H1 (cell line): ENCODE results near the gene KCNH5. TPM values are rescaled to one million over a fixed set of nuclear protein-coding genes. Genes with fewer than 3 reads are reported as not detected.

ENCODE experiments used
- CTCF ChIA-PET: fragments of 300-600 bp; sonication (Branson Sonifier 250); formaldehyde crosslinking; loops from one replicate; lab custom pipeline; 2021; ENCODE audit not compliant: partially characterized antibody; lab: Charles Lee
- POLR2A ChIA-PET: fragments of 300-600 bp; sonication (Branson Sonifier 250); formaldehyde crosslinking; loops from one replicate; lab custom pipeline; 2021; ENCODE audit warnings: inconsistent platforms; ENCODE audit not compliant: partially characterized antibody; lab: Charles Lee
- DNase-seq, 2 experiments: peaks; one replicate each; pipeline versions ENCODE4 v3.0.0 to v3.0.0-alpha.2; 2010 to 2022; ENCODE audit warnings: low spot score in 2 of 2, low read depth in 1 of 2, mixed read lengths in 1 of 2
- FAIRE-seq: peaks from 2 replicates; lab custom pipeline; 2011; peaks lifted over from hg19 to GRCh38; lab: Jason Lieb, UNC
- H2AFZ ChIP-seq: 2 replicates; pipeline ENCODE4 v1.8.1; 2012; ENCODE audit warnings: low read length, inconsistent platforms
- H2AK5ac ChIP-seq: 2 replicates; pipeline ENCODE4 v1.6.1; 2013; ENCODE audit warnings: low read depth, low read length
- H2BK120ac ChIP-seq: replicated peaks from 2 replicates; pipeline ENCODE3; 2013; ENCODE audit warnings: low read depth, low read length, inconsistent platforms
- H2BK12ac ChIP-seq: 2 replicates; pipeline ENCODE4 v1.6.1; 2013; ENCODE audit warnings: low read depth, low read length
- H2BK15ac ChIP-seq: 2 replicates; pipeline ENCODE4 v1.6.1; 2013; ENCODE audit warnings: low read length
- H2BK20ac ChIP-seq: 2 replicates; pipeline ENCODE4 v1.6.1; 2013; ENCODE audit warnings: low read length
- H2BK5ac ChIP-seq: 2 replicates; pipeline ENCODE4 v1.6.1; 2013; ENCODE audit warnings: low read depth, low read length
- H3K14ac ChIP-seq: 2 replicates; pipeline ENCODE4 v1.6.1; 2013; ENCODE audit warnings: inconsistent platforms; ENCODE audit not compliant: insufficient read length
- H3K18ac ChIP-seq: 2 replicates; pipeline ENCODE4 v1.6.1; 2013; ENCODE audit warnings: low read length; ENCODE audit errors: extremely low read depth
- H3K23ac ChIP-seq: 2 replicates; pipeline ENCODE4 v1.6.1; 2013; ENCODE audit warnings: inconsistent platforms; ENCODE audit not compliant: insufficient read length
- H3K23me2 ChIP-seq: 2 replicates; pipeline ENCODE4 v1.6.1; 2013; ENCODE audit warnings: low read depth, low read length
- H3K27ac ChIP-seq: 2 replicates; pipeline ENCODE4 v1.6.1; 2011; ENCODE audit warnings: low read depth, low read length, inconsistent platforms
- H3K27me3 ChIP-seq, 4 experiments: replicated peaks in 1 of 4; 1 replicate in 1 of 4; 2 replicates in 3 of 4; pipeline versions ENCODE4 v1.6.1 to v1.8.1; 2011 to 2013; ENCODE audit warnings: low read length in 3 of 4, mild to moderate bottlenecking in 3 of 4, inconsistent platforms in 2 of 4, mixed read lengths in 2 of 4, moderate library complexity in 1 of 4; ENCODE audit not compliant: control insufficient read depth in 3 of 4, insufficient read depth in 3 of 4; ENCODE audit errors: extremely low read depth in 1 of 4
- H3K36me3 ChIP-seq, 4 experiments: 2 replicates each; pipeline versions ENCODE4 v1.6.1 to v1.8.1; 2011 to 2013; ENCODE audit warnings: mild to moderate bottlenecking in 4 of 4, low read length in 3 of 4, moderate library complexity in 2 of 4, control low read depth in 1 of 4, inconsistent platforms in 1 of 4; ENCODE audit not compliant: insufficient read depth in 4 of 4, control insufficient read depth in 2 of 4
- H3K4ac ChIP-seq: replicated peaks from 2 replicates; pipeline ENCODE3; 2013; ENCODE audit warnings: low read length, low read depth, mixed read lengths, inconsistent platforms; ENCODE audit not compliant: insufficient read length
- H3K4me1 ChIP-seq, 4 experiments: replicated peaks in 1 of 4; 1 replicate in 1 of 4; 2 replicates in 3 of 4; pipeline versions ENCODE4 v1.6.1 to v1.8.1; 2011 to 2013; ENCODE audit warnings: low read length in 3 of 4, inconsistent platforms in 2 of 4, mixed read lengths in 1 of 4; ENCODE audit not compliant: insufficient read depth in 4 of 4, control insufficient read depth in 3 of 4
- H3K4me2 ChIP-seq, 2 experiments: 2 replicates each; pipeline versions ENCODE4 v1.6.1 to v1.8.1; 2011 to 2013; ENCODE audit warnings: low read depth in 2 of 2, low read length in 2 of 2, control low read depth in 1 of 2, inconsistent platforms in 1 of 2, mild to moderate bottlenecking in 1 of 2; ENCODE audit not compliant: insufficient read depth in 1 of 2
- H3K4me3 ChIP-seq, 4 experiments: fragments of 200-600, 300-600 bp in 1 of 4; sonication (generic), shearing (Covaris generic), sonication (Bioruptor Twin) in 1 of 4; 2 replicates each; pipeline versions ENCODE4 v1.5.1 to v1.8.1; 2011 to 2016; ENCODE audit warnings: low read length in 4 of 4, low read depth in 3 of 4, control low read depth in 2 of 4, inconsistent platforms in 2 of 4, mild to moderate bottlenecking in 2 of 4, mixed read lengths in 1 of 4, moderate library complexity in 1 of 4; ENCODE audit not compliant: insufficient read depth in 2 of 4; ENCODE audit errors: extremely low read depth in 1 of 4
- H3K56ac ChIP-seq: replicated peaks from 2 replicates; pipeline ENCODE3; 2013; ENCODE audit warnings: low read depth, mild to moderate bottlenecking, mixed read lengths, low read length, inconsistent platforms; ENCODE audit not compliant: insufficient read length
- H3K79me1 ChIP-seq: 2 replicates; pipeline ENCODE4 v1.6.1; 2013; ENCODE audit warnings: low read depth, low read length, control low read depth
- H3K79me2 ChIP-seq, 2 experiments: 2 replicates each; pipeline versions ENCODE4 v1.6.1 to v1.8.1; 2012 to 2013; ENCODE audit warnings: low read length in 2 of 2, mild to moderate bottlenecking in 2 of 2, inconsistent platforms in 1 of 2; ENCODE audit not compliant: insufficient read depth in 2 of 2, control insufficient read depth in 1 of 2
- H3K9ac ChIP-seq, 4 experiments: replicated peaks in 1 of 4; 1 replicate in 1 of 4; 2 replicates in 3 of 4; pipeline versions ENCODE4 v1.6.1 to v1.8.1; 2011 to 2013; ENCODE audit warnings: low read depth in 3 of 4, low read length in 3 of 4, control low read depth in 2 of 4, mild to moderate bottlenecking in 2 of 4, moderate library complexity in 2 of 4, inconsistent platforms in 1 of 4; ENCODE audit errors: extremely low read depth in 1 of 4
- H3K9me3 ChIP-seq, 2 experiments: 2 replicates each; pipeline versions ENCODE4 v1.6.1 to v1.8.1; 2012 to 2013; ENCODE audit warnings: mild to moderate bottlenecking in 2 of 2, moderate library complexity in 2 of 2, control low read depth in 1 of 2, inconsistent platforms in 1 of 2, low read depth in 1 of 2, low read length in 1 of 2, mixed read lengths in 1 of 2; ENCODE audit not compliant: insufficient read depth in 2 of 2
- H4K20me1 ChIP-seq, 2 experiments: replicated peaks in 1 of 2; 2 replicates each; pipeline versions ENCODE3 to v1.8.1; 2011 to 2013; ENCODE audit warnings: inconsistent platforms in 2 of 2, low read length in 2 of 2, mild to moderate bottlenecking in 1 of 2; ENCODE audit not compliant: insufficient read depth in 2 of 2, control insufficient read depth in 1 of 2
- H4K5ac ChIP-seq: 2 replicates; pipeline ENCODE4 v1.6.1; 2013; ENCODE audit warnings: low read length, low read depth, mixed read lengths, inconsistent platforms; ENCODE audit not compliant: insufficient read length
- H4K8ac ChIP-seq: 2 replicates; pipeline ENCODE4 v1.8.0; 2013; ENCODE audit warnings: mild to moderate bottlenecking, moderate library complexity, low read length, inconsistent platforms; ENCODE audit not compliant: insufficient read depth; ENCODE audit errors: extremely low read depth
- H4K91ac ChIP-seq: replicated peaks from 2 replicates; pipeline ENCODE3; 2013; ENCODE audit warnings: low read length, mixed read lengths, inconsistent platforms; ENCODE audit not compliant: insufficient read length
- BCL11A ChIP-seq, 2 experiments: IDR thresholded peaks; one replicate each; pipeline ENCODE4 v1.6.1; 2011; ENCODE audit warnings: low read depth in 2 of 2, low read length in 2 of 2, mild to moderate bottlenecking in 2 of 2
- BRCA1 ChIP-seq: IDR thresholded peaks from 2 replicates; pipeline ENCODE4 v1.6.1; 2012; ENCODE audit warnings: low read depth, low read length, improper control_type of control experiment
- CREB1 ChIP-seq: IDR thresholded peaks from 2 replicates; pipeline ENCODE4 v1.6.1; 2012; ENCODE audit warnings: inconsistent platforms
- CTBP2 ChIP-seq: IDR thresholded peaks from 2 replicates; pipeline ENCODE4 v1.7.0; 2011; ENCODE audit warnings: borderline replicate concordance, mild to moderate bottlenecking, moderate library complexity, mixed read lengths, low read length; ENCODE audit not compliant: insufficient read depth, insufficient read length
- CTCF ChIP-seq, 3 experiments: IDR thresholded peaks; 1 replicate in 2 of 3; 2 replicates in 1 of 3; pipeline versions ENCODE4 v1.5.1 to v1.6.1; 2011; ENCODE audit warnings: low read length in 3 of 3, mild to moderate bottlenecking in 3 of 3, inconsistent platforms in 2 of 3, low read depth in 1 of 3, moderate library complexity in 1 of 3; ENCODE audit not compliant: insufficient read depth in 1 of 3; ENCODE audit errors: control extremely low read depth in 1 of 3
- KDM5A ChIP-seq: fragments of 200-600 bp; IDR thresholded peaks from 2 replicates; pipeline ENCODE4 v1.7.1; 2012; ENCODE audit warnings: mild to moderate bottlenecking, low read length, inconsistent platforms, mixed read lengths
- RAD21 ChIP-seq, 2 experiments: IDR thresholded peaks in 1 of 2; conservative IDR thresholded peaks in 1 of 2; 2 replicates each; pipeline ENCODE4 v1.6.1; 2011; ENCODE audit warnings: low read depth in 2 of 2, low read length in 2 of 2, improper control_type of control experiment in 1 of 2, inconsistent platforms in 1 of 2, mild to moderate bottlenecking in 1 of 2, moderate library complexity in 1 of 2
- SIN3A ChIP-seq, 2 experiments: IDR thresholded peaks in 1 of 2; conservative IDR thresholded peaks in 1 of 2; 2 replicates each; pipeline ENCODE4 v1.6.1; 2011 to 2012; ENCODE audit warnings: low read length in 2 of 2, improper control_type of control experiment in 1 of 2, low read depth in 1 of 2, mild to moderate bottlenecking in 1 of 2
- SIRT6 ChIP-seq: IDR thresholded peaks from one replicate; pipeline ENCODE4 v1.7.1; 2012; ENCODE audit warnings: low read length, inconsistent platforms
- SIX5 ChIP-seq: IDR thresholded peaks from 2 replicates; pipeline ENCODE4 v1.6.1; 2011; ENCODE audit warnings: mild to moderate bottlenecking, low read depth, low read length
- SP1 ChIP-seq: IDR thresholded peaks from 2 replicates; pipeline ENCODE4 v1.6.1; 2011; ENCODE audit warnings: low read depth, low read length
- SP2 ChIP-seq: IDR thresholded peaks from 2 replicates; pipeline ENCODE4 v1.6.1; 2012; ENCODE audit warnings: mild to moderate bottlenecking, low read length, inconsistent platforms
- TBP ChIP-seq: IDR thresholded peaks from 2 replicates; pipeline ENCODE4 v1.6.1; 2011; ENCODE audit warnings: low read depth, low read length, improper control_type of control experiment
- WGBS, 2 experiments: shearing (Covaris generic) in 1 of 2; methylation state at CpG; one replicate each; pipeline versions ENCODE4 v1.1.6 to v1.1.7; 2013 to 2015; ENCODE audit warnings: low lambda C conversion rate in 2 of 2, mixed read lengths in 2 of 2, inconsistent platforms in 1 of 2, low coverage in 1 of 2, missing lambda C conversion rate in 1 of 2; ENCODE audit not compliant: insufficient replicate concordance in 2 of 2, insufficient coverage in 1 of 2, insufficient read length in 1 of 2; ENCODE audit errors: extremely low coverage in 1 of 2, missing lambda C conversion rate in 1 of 2; 5-methylcytosine and 5-hydroxymethylcytosine counted together
- polyA plus RNA-seq, 7 experiments: library from polyadenylated mRNA; depleted of rRNA in 3 of 7; stranded (reverse) in 5 of 7; unstranded in 2 of 7; fragments of >200 nt in 5 of 7; fragments of 200-250 nt in 2 of 7; gene quantifications; 1 replicate in 5 of 7; 2 replicates in 1 of 7; 4 replicates in 1 of 7; pipeline versions ENCODE4 v1.2.1 to v1.2.3, GENCODE V29; 2011 to 2013; ENCODE audit warnings: missing spikeins in 2 of 7, mixed read lengths in 2 of 7
- total RNA-seq: library from RNA; stranded (reverse); fragmentation: NEBNext Ultra II Directional; extraction: Animal tissue kit (Norgen Biotek cat#: 25700); gene quantifications from 2 replicates; pipeline ENCODE4 v1.2.1, GENCODE V29; 2021

The KCNH5 gene
- total and polyA plus RNA-seq, 2 of the 8 experiments (the other 6 are each of a cell fraction or from before 2014, with no cell fraction given) = 0.24 to 0.50 TPM

- ChIA-PET POLR2A (no interaction called here), CTCF (no interaction called here)
- Histone ChIP-seq H2AFZ (no peak overlapping the region), H4K91ac (no peak overlapping the region), H3K18ac (no peak overlapping the region), H3K56ac (no peak overlapping the region), H2BK20ac (no peak overlapping the region), H3K79me2 (no peaks in the 10 kb centered on the region), H3K36me3 (no peaks in the 10 kb centered on the region), H3K23me2 (no peaks in the 10 kb centered on the region), H2BK5ac (no peak overlapping the region), H3K27ac (no peak overlapping the region), H3K4me1 (no peaks in the 10 kb centered on the region), H2BK15ac (no peak overlapping the region), H3K9me3 (peaks cover 2 to 7% of the 10 kb centered on the region in 2 experiments; a peak in 1 of 4 replicates), H3K9ac (no peak overlapping the region), H4K20me1 (no peaks in the 10 kb centered on the region), H3K4me2 (no peak overlapping the region), H3K14ac (no peak overlapping the region), H2AK5ac (no peak overlapping the region), H2BK12ac (no peak overlapping the region), H3K27me3 (no peaks in the 10 kb centered on the region), H4K8ac (no peak overlapping the region), H3K4me3 (no peak overlapping the region), H3K4ac (no peak overlapping the region), H4K5ac (no peak overlapping the region), H3K23ac (no peak overlapping the region), H3K79me1 (no peaks in the 10 kb centered on the region), H2BK120ac (no peak overlapping the region)
- 83% methylated on average over 2 of the region's 2 CpGs; no CpG with 5 or more reads in 1 of the 2 experiments for WGBS, 2 experiments
- FAIRE-seq (no peak), DNase-seq (no peak)
- no peak for TF ChIP-seq SIX5
- TF ChIP-seq KDM5A = no peak
- no peak for TF ChIP-seq SP2
- TF ChIP-seq BCL11A (IDR thresholded peaks at IDR 0.05; ENCODE audit: low read depth in 2 of 2, low read length in 2 of 2) = no peak
- TF ChIP-seq CREB1 = no peak
- TF ChIP-seq SP1 = no peak
- TF ChIP-seq SIN3A (conservative IDR thresholded peaks at IDR 0.05 in 1 of 2, IDR thresholded peaks at IDR 0.05 in 1 of 2; ENCODE audit: low read depth in 1 of 2, low read length in 2 of 2) = no peak
- no peak for TF ChIP-seq SIRT6
- no peak for TF ChIP-seq CTCF (IDR thresholded peaks at IDR 0.05; ENCODE audit: control extremely low read depth in 1 of 3, insufficient read depth in 1 of 3, low read depth in 1 of 3, low read length in 3 of 3)
- no peak for TF ChIP-seq TBP
- no peak for TF ChIP-seq BRCA1
- no peak for TF ChIP-seq CTBP2
- TF ChIP-seq RAD21 (IDR thresholded peaks at IDR 0.05 in 1 of 2, conservative IDR thresholded peaks at IDR 0.05 in 1 of 2; ENCODE audit: low read depth in 2 of 2, low read length in 2 of 2) = no peak
Observed at GRCh38 chr14:62734831-62735230, 310.4 kb downstream of the KCNH5 start.
